GM19351 (cell line): ENCODE data around the gene SFXN1.
A peak's percentile ranks its signal among the peaks of the same experiment; 100 is the strongest.

ENCODE experiments used
- ATAC-seq: cut with Tn5 transposase; IDR thresholded peaks from one replicate; pipeline ENCODE4 v1.9.1; 2021; ENCODE audit warnings: mild to moderate bottlenecking, moderate library complexity; ENCODE audit not compliant: unreplicated experiment

The SFXN1 gene

GRCh38 chr5:175464942-175465233 is 13.5 kb upstream of the SFXN1 start:
- no peak for ATAC-seq

- ATAC-seq: no peak
Measured at GRCh38 chr5:175465282-175465681, 13.1 kb upstream of the SFXN1 start.

GRCh38 chr5:175466700-175467318 is 11.6 kb upstream of the SFXN1 start:
- ATAC-seq: no peak

- ATAC-seq: no peak
Measured at GRCh38 chr5:175467983-175468690, 10.2 kb upstream of the SFXN1 start.

GRCh38 chr5:175468892-175469291 is 9.5 kb upstream of the SFXN1 start:
- no peak for ATAC-seq

GRCh38 chr5:175469916-175470315 is 8.4 kb upstream of the SFXN1 start:
- no peak for ATAC-seq

- ATAC-seq: no peak
Measured at GRCh38 chr5:175470781-175471180, 7.6 kb upstream of the SFXN1 start.

- ATAC-seq: no peak
Measured at GRCh38 chr5:175471196-175471595, 7.2 kb upstream of the SFXN1 start.

GRCh38 chr5:175471628-175472027 is 6.7 kb upstream of the SFXN1 start:
- no peak for ATAC-seq

GRCh38 chr5:175472378-175472777 is 6.0 kb upstream of the SFXN1 start:
- no peak for ATAC-seq

GRCh38 chr5:175475248-175475647 is 3.1 kb upstream of the SFXN1 start:
- no peak for ATAC-seq

GRCh38 chr5:175477440-175477839 is 920 bp upstream of the SFXN1 start:
- ATAC-seq: no peak

- ATAC-seq: no peak
Measured at GRCh38 chr5:175478008-175478383, 364 bp upstream of the SFXN1 start.

GRCh38 chr5:175479125-175479881 is 943 bp downstream of the SFXN1 start:
- ATAC-seq: peak; percentile 12

GRCh38 chr5:175483337-175483736 is 5.0 kb downstream of the SFXN1 start:
- ATAC-seq: no peak

GRCh38 chr5:175484322-175484721 is 6.0 kb downstream of the SFXN1 start:
- no peak for ATAC-seq

- ATAC-seq: no peak
Measured at GRCh38 chr5:175484829-175485228, 6.5 kb downstream of the SFXN1 start.

GRCh38 chr5:175485631-175486030 is 7.3 kb downstream of the SFXN1 start:
- ATAC-seq: no peak

GRCh38 chr5:175487514-175488222 is 9.3 kb downstream of the SFXN1 start:
- ATAC-seq: no peak

GRCh38 chr5:175489693-175490443 is 11.5 kb downstream of the SFXN1 start:
- peak; percentile 58 for ATAC-seq

- ATAC-seq: no peak
Measured at GRCh38 chr5:175491223-175491622, 12.9 kb downstream of the SFXN1 start.
